WTC11 (cell line): Measurements from ENCODE around the gene OR11A1. TPM values are rescaled to one million over a fixed set of nuclear protein-coding genes. Genes with fewer than 3 reads are reported as not detected.

Source experiments
- ATAC-seq: fragments of 200-7000 bp; cut with Tn5 transposase; 2 replicates; pipeline ENCODE4 v1.10.0; 2021; ENCODE audit warnings: mild to moderate bottlenecking, moderate library complexity
- Bru-seq: library from RNA; stranded (reverse); fragments of 400-500 nt; gene quantifications from one replicate; lab custom pipeline; 2021; lab: Mats Ljungman, UMichigan
- CTCF ChIA-PET: fragments of 300-600 bp; sonication (Branson Sonifier 250); formaldehyde crosslinking; loops from one replicate; lab custom pipeline; 2021; ENCODE audit warnings: antibody characterized with exemption; lab: Charles Lee
- POLR2A ChIA-PET: fragments of 350-600 bp; sonication (Branson Sonifier 250); formaldehyde crosslinking; loops from one replicate; lab custom pipeline; 2021; ENCODE audit warnings: antibody characterized with exemption; lab: Charles Lee
- DNase-seq: peaks from one replicate; pipeline ENCODE4 v3.0.0; 2021; ENCODE audit warnings: low spot score
- H3K27ac Mint-ChIP-seq: 2 replicates; pipeline ENCODE4 v1.8.0; 2021; ENCODE audit warnings: mixed read lengths
- H3K27me3 Mint-ChIP-seq: 2 replicates; pipeline ENCODE4 v1.8.0; 2021; ENCODE audit warnings: low read depth, mild to moderate bottlenecking, moderate library complexity, mixed read lengths
- H3K36me3 Mint-ChIP-seq: 2 replicates; pipeline ENCODE4 v1.8.0; 2021; ENCODE audit warnings: mixed read lengths
- H3K4me1 Mint-ChIP-seq: 2 replicates; pipeline ENCODE4 v1.8.0; 2022; ENCODE audit warnings: mixed read lengths
- H3K4me3 Mint-ChIP-seq: 2 replicates; pipeline ENCODE4 v1.8.0; 2021; ENCODE audit warnings: mild to moderate bottlenecking, moderate library complexity, mixed read lengths
- H3K9me3 Mint-ChIP-seq: 2 replicates; pipeline ENCODE4 v1.8.0; 2021; ENCODE audit warnings: mixed read lengths
- ATF1 ChIP-seq: sonication (generic); formaldehyde crosslinking; IDR thresholded peaks from 2 replicates; pipeline ENCODE4 v1.8.1; 2023; ENCODE audit warnings: mild to moderate bottlenecking, moderate library complexity, missing genetic modification reagents
- ATF2 ChIP-seq: sonication (generic); formaldehyde crosslinking; IDR thresholded peaks from 2 replicates; pipeline ENCODE4 v1.8.1; 2022; ENCODE audit warnings: low read depth, missing genetic modification reagents, borderline replicate concordance
- CBFB ChIP-seq: sonication (generic); formaldehyde crosslinking; IDR thresholded peaks from 2 replicates; pipeline ENCODE4 v1.8.1; 2022; ENCODE audit warnings: mild to moderate bottlenecking, low read depth, missing genetic modification reagents
- CDX4 ChIP-seq: fragments of 250-450 bp; sonication (Bioruptor Pico); IDR thresholded peaks from 2 replicates; pipeline ENCODE4 v1.9.0; 2021; ENCODE audit warnings: moderate library complexity, mild to moderate bottlenecking, inconsistent platforms, borderline replicate concordance
- ELF4 ChIP-seq: sonication (generic); formaldehyde crosslinking; IDR thresholded peaks from 2 replicates; pipeline ENCODE4 v1.8.1; 2022; ENCODE audit warnings: low read depth, mild to moderate bottlenecking, moderate library complexity, missing genetic modification reagents
- ERG ChIP-seq: fragments of 250-450 bp; sonication (Bioruptor Pico); IDR thresholded peaks from 2 replicates; pipeline ENCODE4 v1.8.0; 2021; ENCODE audit warnings: mild to moderate bottlenecking
- GABPB1 ChIP-seq: sonication (generic); formaldehyde crosslinking; IDR thresholded peaks from 2 replicates; pipeline ENCODE4 v1.8.1; 2023; ENCODE audit warnings: mild to moderate bottlenecking, missing genetic modification reagents
- MLX ChIP-seq: sonication (generic); formaldehyde crosslinking; IDR thresholded peaks from 2 replicates; pipeline ENCODE4 v1.8.1; 2023; ENCODE audit warnings: mild to moderate bottlenecking, missing genetic modification reagents, moderate library complexity
- MXD4 ChIP-seq: fragments of 250-450 bp; sonication (Bioruptor Pico); IDR thresholded peaks from 2 replicates; pipeline ENCODE4 v1.8.0; 2021; ENCODE audit warnings: mild to moderate bottlenecking, moderate library complexity, borderline replicate concordance
- NFE2L1 ChIP-seq: sonication (generic); formaldehyde crosslinking; IDR thresholded peaks from 2 replicates; pipeline ENCODE4 v1.8.1; 2023; ENCODE audit warnings: missing genetic modification reagents
- TCF7 ChIP-seq: sonication (generic); formaldehyde crosslinking; IDR thresholded peaks from 2 replicates; pipeline ENCODE4 v1.8.0; 2022; ENCODE audit warnings: mild to moderate bottlenecking, low read depth, missing genetic modification reagents, moderate library complexity
- TEAD1 ChIP-seq: sonication (generic); formaldehyde crosslinking; IDR thresholded peaks from 2 replicates; pipeline ENCODE4 v1.8.0; 2022; ENCODE audit warnings: mild to moderate bottlenecking, missing genetic modification reagents
- USF2 ChIP-seq: sonication (generic); formaldehyde crosslinking; IDR thresholded peaks from 2 replicates; pipeline ENCODE4 v1.8.1; 2023; ENCODE audit warnings: mild to moderate bottlenecking, missing genetic modification reagents, moderate library complexity
- ZBTB43 ChIP-seq: sonication (generic); formaldehyde crosslinking; IDR thresholded peaks from 2 replicates; pipeline ENCODE4 v1.8.1; 2023; ENCODE audit warnings: mild to moderate bottlenecking, missing genetic modification reagents
- ZNF138 ChIP-seq: sonication (generic); formaldehyde crosslinking; conservative IDR thresholded peaks from 2 replicates; pipeline ENCODE4 v1.8.1; 2022; ENCODE audit warnings: mild to moderate bottlenecking, moderate library complexity, missing genetic modification reagents
- ZNF263 ChIP-seq: sonication (generic); formaldehyde crosslinking; IDR thresholded peaks from 2 replicates; pipeline ENCODE4 v1.8.1; 2022; ENCODE audit warnings: low read depth, mild to moderate bottlenecking, moderate library complexity, missing genetic modification reagents
- ZSCAN18 ChIP-seq: fragments of 250-450 bp; sonication (Bioruptor Pico); IDR thresholded peaks from 2 replicates; pipeline ENCODE4 v2.1.2; 2022; ENCODE audit warnings: mild to moderate bottlenecking, moderate library complexity
- long read RNA-seq, 3 experiments: library from RNA in 1 of 3; library from capped mRNA in 1 of 3; library from polyadenylated mRNA in 1 of 3; unstranded in 2 of 3; stranded (forward) in 1 of 3; transcript quantifications; one replicate each; pipeline ENCODE4 v2.0.0, GENCODE V29; 2021
- total RNA-seq: library from RNA; stranded (reverse); gene quantifications from 3 replicates; pipeline ENCODE4 v1.2.3, GENCODE V29; 2021

OR11A1 gene
- total RNA-seq (not detected in 3 replicates), Bru-seq, nascent RNA (not detected)
- long read RNA-seq, experiment 1: 0 reads
- long read RNA-seq, experiment 2: 0 reads
- long read RNA-seq, experiment 3: 0 reads

GRCh38 chr6:29456971-29457370, at the start of gene OR11A1, which contains the start of gene OR2H1:
Gene OR11A1, minus strand, starts transcription at chr6:29457071. Its CDS starts 29,430 bp downstream, at chr6:29427641.
Gene OR2H1, plus strand, starts transcription at chr6:29457155. Its CDS starts 4,615 bp downstream, at chr6:29461770.
- Mint-ChIP-seq H3K9me3 (peaks cover under 1% of the 10 kb centered on the region; the same call in 1 of the 2 replicates), H3K27me3 (no peaks in the 10 kb centered on the region), H3K4me1 (no peaks in the 10 kb centered on the region), H3K4me3 (no peak within 1 kb of the TSS), H3K36me3 (no peaks in the 10 kb centered on the region), H3K27ac (no peak within 1 kb of the TSS)
- CTCF ChIA-PET: no interaction called here
- DNase-seq (no peak), ATAC-seq (no peak)
- TF ChIP-seq MXD4 (CRISPR knock-in tag) (no peak), MLX (CRISPR knock-in tag) (no peak), NFE2L1 (CRISPR knock-in tag) (no peak), GABPB1 (CRISPR knock-in tag) (no peak), ZSCAN18 (no peak), ATF1 (CRISPR knock-in tag) (no peak), TEAD1 (CRISPR knock-in tag) (no peak), USF2 (CRISPR knock-in tag) (no peak), CBFB (no peak), ZNF263 (CRISPR knock-in tag) (no peak), TCF7 (CRISPR knock-in tag) (no peak), ZNF138 (CRISPR knock-in tag) (no peak), ZBTB43 (CRISPR knock-in tag) (no peak), ELF4 (CRISPR knock-in tag) (no peak), CDX4 (CRISPR knock-in tag) (no peak), ATF2 (CRISPR knock-in tag) (no peak), ERG (CRISPR knock-in tag) (no peak)
- POLR2A ChIA-PET: no interaction called here
